Keratinocyte (primary cell): ENCODE results near the gene SEMA4D.

ENCODE experiments used
- EZH2 ChIP-seq: IDR thresholded peaks from one replicate; pipeline ENCODE4 v1.6.1; 2012; ENCODE audit warnings: inconsistent platforms, mild to moderate bottlenecking, low read length, moderate library complexity
- TF ChIP-seq, protein P1 (sequence below), 3 experiments: IDR thresholded peaks in 1 of 3; conservative IDR thresholded peaks in 1 of 3; optimal IDR thresholded peaks in 1 of 3; 2 replicates in 2 of 3; 3 replicates in 1 of 3; pipeline versions ENCODE3 to v1.5.1; 2011; ENCODE audit warnings: low read length in 3 of 3, mild to moderate bottlenecking in 3 of 3, moderate library complexity in 2 of 3, control low read depth in 1 of 3, inconsistent platforms in 1 of 3; ENCODE audit not compliant: insufficient read depth in 2 of 3; ENCODE audit errors: extremely low read depth in 1 of 3

DNA sequence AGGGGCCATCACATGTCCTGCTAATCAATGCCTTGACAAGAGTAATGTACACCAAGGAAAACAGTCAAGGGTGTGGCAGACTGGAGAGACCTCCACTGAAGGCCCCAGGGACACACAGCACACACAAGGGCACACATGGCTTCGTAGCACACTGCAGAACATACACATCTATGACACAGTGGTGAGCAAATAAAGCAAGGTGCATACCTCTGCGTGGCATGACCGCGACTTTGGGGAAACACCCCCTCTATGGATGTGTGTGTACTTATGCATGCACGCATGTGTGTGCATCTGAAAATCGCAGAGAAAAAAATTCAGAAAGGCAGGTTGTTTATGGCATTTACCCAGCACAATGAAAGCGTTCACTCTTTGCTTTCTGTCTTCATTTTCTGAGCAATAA is 20.5 kb downstream of the SEMA4D start:
- TF ChIP-seq, protein P1, sequence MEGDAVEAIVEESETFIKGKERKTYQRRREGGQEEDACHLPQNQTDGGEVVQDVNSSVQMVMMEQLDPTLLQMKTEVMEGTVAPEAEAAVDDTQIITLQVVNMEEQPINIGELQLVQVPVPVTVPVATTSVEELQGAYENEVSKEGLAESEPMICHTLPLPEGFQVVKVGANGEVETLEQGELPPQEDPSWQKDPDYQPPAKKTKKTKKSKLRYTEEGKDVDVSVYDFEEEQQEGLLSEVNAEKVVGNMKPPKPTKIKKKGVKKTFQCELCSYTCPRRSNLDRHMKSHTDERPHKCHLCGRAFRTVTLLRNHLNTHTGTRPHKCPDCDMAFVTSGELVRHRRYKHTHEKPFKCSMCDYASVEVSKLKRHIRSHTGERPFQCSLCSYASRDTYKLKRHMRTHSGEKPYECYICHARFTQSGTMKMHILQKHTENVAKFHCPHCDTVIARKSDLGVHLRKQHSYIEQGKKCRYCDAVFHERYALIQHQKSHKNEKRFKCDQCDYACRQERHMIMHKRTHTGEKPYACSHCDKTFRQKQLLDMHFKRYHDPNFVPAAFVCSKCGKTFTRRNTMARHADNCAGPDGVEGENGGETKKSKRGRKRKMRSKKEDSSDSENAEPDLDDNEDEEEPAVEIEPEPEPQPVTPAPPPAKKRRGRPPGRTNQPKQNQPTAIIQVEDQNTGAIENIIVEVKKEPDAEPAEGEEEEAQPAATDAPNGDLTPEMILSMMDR (optimal IDR thresholded peaks at IDR 0.05 in 1 of 3, IDR thresholded peaks at IDR 0.05 in 1 of 3, conservative IDR thresholded peaks at IDR 0.05 in 1 of 3; ENCODE audit: extremely low read depth in 1 of 3, insufficient read depth in 2 of 3, low read length in 3 of 3) = no peak
- TF ChIP-seq EZH2 = no peak
